GM18508 (cell line): ENCODE data around the gene RNF31.

Experiments
- ATAC-seq: cut with Tn5 transposase; IDR thresholded peaks from one replicate; pipeline ENCODE4 v1.9.1; 2021; ENCODE audit warnings: moderate number of reproducible peaks; ENCODE audit not compliant: insufficient read depth, unreplicated experiment

Gene RNF31

GRCh38 chr14:24136684-24137528 lies 10.4 kb upstream of the RNF31 start:
- ATAC-seq = no peak

- no peak for ATAC-seq
Measured at GRCh38 chr14:24137529-24138395, 9.5 kb upstream of the RNF31 start.

DNA sequence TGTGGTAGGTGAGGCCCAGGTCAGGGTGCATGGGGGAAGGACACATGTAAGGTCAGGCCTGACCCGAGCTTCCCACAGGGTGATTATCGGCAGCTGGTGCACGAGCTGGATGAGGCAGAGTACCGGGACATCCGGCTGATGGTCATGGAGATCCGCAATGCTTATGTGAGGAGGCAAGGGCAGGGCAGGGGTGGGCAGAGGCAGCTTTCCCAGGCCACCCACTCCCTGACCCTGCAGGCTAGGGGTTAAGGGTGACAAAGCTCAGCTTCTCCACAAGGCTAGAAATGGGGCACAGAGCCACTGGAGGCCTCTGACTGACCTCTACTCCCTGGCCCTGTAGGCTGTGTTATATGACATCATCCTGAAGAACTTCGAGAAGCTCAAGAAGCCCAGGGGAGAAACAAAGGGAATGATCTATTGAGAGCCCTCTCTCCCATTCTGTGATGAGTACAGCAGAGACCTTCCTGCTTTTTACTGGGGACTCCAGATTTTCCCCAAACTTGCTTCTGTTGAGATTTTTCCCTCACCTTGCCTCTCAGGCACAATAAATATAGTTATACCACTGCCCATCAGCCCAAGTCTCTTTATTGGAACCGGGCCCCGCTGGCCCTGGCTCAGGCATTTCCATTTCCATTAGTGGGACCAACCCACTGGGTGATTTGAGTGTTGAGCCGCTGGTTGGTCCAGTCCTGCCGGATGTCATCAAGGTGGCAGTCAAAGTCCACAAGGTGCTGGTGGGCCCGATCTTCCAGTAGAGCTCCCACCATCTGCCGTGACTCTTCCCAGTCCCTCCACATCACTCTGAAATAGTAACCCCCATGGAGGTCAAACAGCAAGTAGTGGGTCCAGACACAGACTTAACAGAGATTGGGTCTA lies 8.7 kb upstream of the RNF31 start:
- no peak for ATAC-seq

DNA sequence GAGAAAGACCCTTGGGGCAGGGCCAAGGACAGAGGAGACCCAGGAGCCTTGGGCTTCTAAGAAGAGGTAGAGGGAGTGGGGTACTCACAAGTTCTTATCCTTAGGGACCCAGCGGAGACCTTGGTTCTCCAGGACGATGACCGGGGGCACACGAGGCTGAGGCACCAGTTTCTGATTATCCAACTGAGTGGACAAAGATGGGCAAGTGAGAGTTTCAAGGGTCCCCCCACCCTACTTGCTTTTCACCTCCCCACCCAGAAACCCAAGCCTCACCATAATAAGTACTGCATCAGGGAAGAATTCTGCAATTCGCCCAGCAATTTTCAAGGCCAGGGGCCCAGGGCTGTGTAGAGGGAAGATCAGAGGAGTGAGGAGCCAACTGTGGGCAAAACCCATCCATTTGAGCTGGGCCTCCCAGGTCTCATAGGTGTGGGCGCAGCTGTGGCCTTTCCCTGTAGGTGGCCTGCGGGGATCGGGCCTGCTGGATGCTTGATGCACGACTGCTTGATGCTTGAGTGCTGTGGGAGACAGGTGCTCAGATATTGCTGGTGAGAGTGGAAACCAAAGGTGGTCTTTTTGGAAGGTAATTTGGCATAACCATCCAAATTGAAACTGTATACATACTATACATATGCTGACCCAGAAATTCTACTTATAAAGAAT lies 7.9 kb upstream of the RNF31 start:
- no peak for ATAC-seq

- peak; percentile 74 for ATAC-seq
Measured at GRCh38 chr14:24141097-24141880, 6.0 kb upstream of the RNF31 start, which contains the start of gene EMC9. Gene EMC9 (minus strand): TSS chr14:24141591. CDS start chr14:24141304, 287 bp downstream.

DNA sequence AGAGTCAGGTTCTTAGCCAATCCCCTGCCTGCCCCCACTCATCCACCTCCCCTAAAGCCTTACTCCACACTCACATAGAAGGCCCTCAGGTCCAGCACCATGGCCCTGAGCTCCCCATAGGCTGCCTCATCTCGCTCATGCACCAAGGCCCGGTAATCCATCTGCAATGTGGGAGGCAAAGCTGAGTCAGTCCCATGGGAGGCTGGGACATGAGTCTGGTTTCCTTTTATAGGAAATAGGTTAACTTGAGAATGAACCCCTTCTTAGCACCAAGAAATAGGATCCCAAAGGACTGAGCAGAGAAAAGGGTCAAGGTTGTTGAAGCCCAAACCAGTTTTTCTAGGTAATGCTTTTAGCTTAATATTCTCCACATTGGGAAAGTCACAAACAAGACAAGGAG lies 3.8 kb upstream of the RNF31 start:
- no peak for ATAC-seq

- no peak for ATAC-seq
Measured at GRCh38 chr14:24144451-24144850, 2.8 kb upstream of the RNF31 start.

- ATAC-seq = no peak
Measured at GRCh38 chr14:24145219-24145618, 2.1 kb upstream of the RNF31 start.

GRCh38 chr14:24145690-24146452 lies 1.4 kb upstream of the RNF31 start:
- ATAC-seq = no peak

DNA sequence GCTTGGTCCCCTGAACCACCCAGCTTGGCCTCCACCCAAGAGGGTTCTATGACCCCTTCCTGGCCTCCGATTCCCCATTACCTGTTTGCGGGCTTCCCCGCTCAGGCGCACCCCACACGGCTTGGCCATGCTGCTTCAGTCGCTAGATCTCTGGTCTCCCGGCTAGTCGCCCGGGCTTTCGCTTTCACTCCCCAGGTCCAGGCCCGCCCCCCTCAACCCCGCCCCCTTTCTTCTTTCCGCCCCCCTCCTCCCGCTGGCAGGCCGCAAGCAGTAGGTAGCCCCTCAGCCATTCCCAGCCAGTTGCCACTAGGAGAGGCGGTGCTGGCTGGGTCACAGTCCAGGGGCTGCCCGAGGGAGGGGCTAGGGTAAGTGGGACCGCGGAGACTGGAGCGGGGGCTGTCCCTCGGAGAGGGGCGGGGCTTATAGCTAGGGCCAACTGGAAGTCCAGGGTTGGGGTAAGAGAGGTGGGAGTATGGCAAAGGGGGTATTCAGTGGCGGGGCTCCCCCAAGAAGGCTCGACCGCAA lies 783 bp upstream of the RNF31 start, which contains the start of gene PSME2:
TSS of gene PSME2 (minus strand) at position 158 of the 525 bp plus-strand sequence. CDS start at position 129, 29 bp downstream.
- peak; percentile 31 for ATAC-seq

GRCh38 chr14:24147761-24148428 lies 597 bp downstream of the RNF31 start:
- no peak for ATAC-seq

- no peak for ATAC-seq
Measured at GRCh38 chr14:24149302-24149969, 2.1 kb downstream of the RNF31 start.

DNA sequence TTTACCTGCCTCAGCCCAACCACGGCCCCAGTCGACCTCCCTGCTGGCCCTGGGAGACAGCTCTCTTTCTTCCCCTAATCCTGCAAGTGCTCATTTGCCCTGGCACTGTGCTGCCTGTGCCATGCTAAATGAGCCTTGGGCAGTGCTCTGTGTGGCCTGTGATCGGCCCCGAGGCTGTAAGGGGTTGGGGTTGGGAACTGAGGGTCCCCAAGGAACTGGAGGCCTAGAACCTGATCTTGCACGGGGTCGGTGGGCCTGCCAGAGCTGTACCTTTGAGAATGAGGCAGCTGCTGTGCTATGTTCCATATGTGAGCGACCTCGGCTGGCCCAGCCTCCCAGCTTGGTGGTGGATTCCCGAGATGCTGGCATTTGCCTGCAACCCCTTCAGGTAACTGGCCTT lies 2.8 kb downstream of the RNF31 start:
- no peak for ATAC-seq

DNA sequence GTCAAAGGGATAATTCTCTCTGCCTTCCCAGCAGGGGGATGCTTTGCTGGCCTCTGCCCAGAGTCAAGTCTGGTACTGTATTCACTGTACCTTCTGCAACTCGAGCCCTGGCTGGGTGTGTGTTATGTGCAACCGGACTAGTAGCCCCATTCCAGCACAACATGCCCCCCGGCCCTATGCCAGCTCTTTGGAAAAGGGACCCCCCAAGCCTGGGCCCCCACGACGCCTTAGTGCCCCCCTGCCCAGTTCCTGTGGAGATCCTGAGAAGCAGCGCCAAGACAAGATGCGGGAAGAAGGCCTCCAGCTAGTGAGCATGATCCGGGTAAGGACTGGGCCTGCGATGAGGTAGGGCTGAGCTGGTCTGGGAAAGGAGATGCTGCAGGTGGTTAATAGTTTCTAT lies 3.3 kb downstream of the RNF31 start:
- no peak for ATAC-seq

- no peak for ATAC-seq
Measured at GRCh38 chr14:24150993-24151392, 3.7 kb downstream of the RNF31 start.

DNA sequence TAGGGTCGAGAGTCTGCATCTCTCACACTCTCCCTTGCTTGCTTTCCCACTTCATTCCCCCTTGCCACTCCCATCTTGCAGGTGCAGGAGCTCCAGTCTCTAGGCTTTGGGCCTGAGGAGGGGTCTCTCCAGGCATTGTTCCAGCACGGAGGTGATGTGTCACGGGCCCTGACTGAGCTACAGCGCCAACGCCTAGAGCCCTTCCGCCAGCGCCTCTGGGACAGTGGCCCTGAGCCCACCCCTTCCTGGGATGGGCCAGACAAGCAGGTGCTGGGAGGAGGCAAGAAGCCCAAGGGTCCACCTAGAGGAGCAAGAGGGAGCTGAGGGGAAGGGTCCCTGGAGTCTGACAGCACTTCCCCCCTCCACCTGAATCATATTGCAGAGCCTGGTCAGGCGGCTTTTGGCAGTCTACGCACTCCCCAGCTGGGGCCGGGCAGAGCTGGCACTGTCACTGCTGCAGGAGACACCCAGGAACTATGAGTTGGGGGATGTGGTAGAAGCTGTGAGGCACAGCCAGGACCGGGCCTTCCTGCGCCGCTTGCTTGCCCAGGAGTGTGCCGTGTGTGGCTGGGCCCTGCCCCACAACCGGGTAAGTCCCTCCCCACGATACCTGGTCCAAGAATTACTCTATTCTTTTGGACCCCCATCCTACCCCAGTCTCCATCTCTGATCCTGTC lies 4.2 kb downstream of the RNF31 start:
- ATAC-seq = no peak
